HG03432 (cell line): ENCODE results near the gene GRIFIN.
"Not testable (repeated sequence)": the region's sequence is repeated elsewhere in the genome, so short reads cannot be mapped to it uniquely, and the experiment has no call there.

Experiments
- ATAC-seq: cut with Tn5 transposase; IDR thresholded peaks from one replicate; pipeline ENCODE4 v1.9.1; 2021; ENCODE audit warnings: mild to moderate bottlenecking, moderate library complexity; ENCODE audit not compliant: unreplicated experiment

GRIFIN gene

DNA sequence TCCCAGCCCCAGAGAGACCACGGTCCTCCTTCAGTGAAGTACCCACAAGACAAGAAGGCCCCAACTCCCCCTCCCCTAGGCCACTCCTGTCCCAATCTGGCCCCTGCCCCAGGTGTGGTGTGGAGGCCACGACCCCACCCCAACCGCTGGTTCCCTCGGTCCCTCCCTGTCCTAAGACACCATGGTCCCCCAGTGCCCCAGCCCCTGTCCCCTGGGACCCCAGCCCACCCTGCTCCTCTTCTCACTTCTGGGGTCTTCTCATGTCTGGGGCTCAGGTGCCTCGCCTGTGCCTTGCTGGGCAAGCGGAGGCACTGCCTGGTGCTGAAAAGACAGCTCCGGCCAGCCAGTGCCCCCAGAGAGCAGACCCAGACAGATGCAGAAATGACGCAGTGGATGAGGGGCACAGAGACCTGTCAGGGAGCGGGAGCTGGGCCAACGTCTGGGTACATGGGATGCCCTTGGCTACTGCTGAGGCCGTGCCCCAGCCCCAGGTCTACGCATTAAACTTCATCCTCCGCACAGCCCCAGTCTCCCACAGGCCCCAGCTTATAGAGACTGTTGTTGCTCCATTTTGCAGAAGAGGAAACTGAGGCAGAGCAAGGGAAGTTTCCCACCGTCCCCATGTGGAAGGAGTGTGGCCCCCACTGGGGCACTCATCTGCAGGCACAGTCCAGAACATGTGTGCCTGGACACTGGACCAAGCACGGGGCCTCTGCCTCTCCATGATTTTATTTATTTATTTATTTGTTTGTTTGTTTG is 14.8 kb downstream of the GRIFIN start:
- no peak for ATAC-seq

DNA sequence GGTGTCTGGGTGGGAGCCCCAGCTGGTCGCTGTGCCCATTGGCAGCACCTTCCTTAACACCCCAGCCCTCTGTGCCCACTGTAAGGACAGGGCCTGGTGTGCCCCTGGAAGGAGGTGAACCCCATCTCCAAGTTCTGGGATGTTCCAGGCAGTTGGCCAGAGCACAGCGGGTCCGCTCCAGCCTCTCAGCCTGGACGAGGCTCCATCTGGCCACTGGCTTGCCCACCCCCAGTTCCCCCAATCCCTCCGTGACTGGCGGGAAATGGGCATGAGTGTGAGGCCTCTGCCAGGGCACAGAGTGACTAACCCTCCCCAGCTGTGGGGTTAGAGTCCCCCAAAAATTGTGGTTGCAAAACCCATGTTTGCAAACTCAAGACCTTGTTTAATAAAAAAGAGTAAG is 15.6 kb downstream of the GRIFIN start:
- no peak for ATAC-seq

DNA sequence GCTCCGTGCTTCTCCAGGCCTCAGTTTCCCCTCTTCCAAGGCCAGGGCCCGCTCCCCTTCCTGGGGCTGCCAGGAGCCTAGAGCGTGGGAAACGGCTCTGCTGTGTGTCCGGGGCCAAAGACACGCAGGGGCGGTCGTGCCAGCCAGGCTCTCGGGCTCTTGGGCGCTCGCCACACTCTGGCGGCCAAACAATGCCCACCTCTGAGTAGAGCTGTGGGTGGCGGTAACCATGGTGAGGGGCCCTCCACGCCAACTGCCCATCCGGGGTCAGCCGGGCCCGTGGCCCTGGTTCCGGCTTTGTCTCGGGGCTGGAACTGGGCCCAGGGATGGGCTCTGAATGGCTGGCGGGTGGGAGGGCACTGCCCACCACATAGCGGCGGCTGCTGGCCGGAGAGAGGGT is 16.0 kb downstream of the GRIFIN start:
- ATAC-seq = no peak

DNA sequence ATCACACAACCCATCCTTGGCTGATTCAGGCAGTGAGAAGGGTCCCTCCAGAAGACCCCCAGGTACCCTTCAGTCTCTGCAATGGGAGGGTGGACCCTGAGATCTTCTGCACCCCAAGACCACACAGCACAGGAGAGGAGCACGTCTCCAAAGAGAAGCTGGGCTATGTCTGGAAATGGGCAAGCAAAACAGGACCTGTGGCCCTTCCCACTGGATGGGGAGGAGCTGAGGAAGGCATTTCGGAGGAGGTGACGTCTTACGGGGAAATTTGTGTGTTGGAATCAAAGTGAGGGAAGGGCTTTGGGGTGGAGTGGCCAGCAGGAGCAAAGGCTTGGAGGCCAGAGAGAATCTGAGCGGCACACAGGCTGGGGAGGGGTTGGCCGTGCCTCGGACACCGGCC is 16.5 kb downstream of the GRIFIN start:
- ATAC-seq = no peak

DNA sequence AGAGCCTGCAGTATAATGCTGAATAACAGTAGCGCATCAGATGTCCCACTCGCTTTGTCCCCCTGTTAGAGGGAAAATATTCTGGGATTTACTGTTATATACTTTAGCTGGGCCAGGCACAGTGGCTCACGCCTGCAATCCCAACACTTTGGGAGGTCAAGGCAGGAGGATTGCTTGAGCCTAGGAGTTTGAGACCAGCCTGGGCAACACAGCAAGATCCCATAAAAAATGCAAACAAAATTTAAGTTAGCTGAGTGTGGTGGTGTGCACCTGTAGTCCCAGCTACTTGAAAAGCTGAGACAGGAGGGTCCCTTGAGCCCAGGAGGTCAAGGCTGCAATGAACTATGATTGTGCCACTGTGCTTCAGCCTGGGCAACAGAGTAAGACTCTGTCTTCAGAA is 22.3 kb downstream of the GRIFIN start:
- not testable (repeated sequence) for ATAC-seq

DNA sequence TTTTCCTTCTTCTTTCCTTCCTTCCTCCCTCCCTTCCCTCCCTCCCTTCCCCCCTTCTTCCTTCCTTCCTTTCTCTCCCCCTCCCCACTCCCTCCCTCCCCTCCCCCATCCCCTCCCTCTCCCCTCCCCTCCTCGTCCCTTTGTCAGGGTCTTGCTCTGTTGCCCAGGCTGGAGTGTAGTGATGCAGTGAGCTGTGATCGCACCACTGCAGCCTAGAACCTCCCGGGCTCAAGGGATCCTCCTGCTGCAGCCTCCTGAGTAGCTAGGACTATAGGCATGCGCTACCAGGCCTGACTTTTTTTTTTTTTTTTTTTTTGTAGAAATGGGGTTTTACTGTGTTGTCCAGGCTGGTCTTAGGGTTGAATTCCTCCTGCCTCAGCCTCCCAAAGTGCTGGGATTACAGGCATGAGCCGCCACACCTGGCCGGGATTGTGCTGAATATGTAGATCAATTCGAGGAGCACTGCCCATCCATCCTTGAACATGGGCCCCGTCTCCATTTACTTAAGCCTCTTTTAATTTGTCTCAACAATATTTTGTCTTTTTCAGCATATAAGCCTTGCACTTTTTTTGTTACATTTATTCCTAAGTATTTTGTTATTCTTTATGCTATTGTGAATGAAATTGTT is 23.4 kb downstream of the GRIFIN start:
- no peak for ATAC-seq

DNA sequence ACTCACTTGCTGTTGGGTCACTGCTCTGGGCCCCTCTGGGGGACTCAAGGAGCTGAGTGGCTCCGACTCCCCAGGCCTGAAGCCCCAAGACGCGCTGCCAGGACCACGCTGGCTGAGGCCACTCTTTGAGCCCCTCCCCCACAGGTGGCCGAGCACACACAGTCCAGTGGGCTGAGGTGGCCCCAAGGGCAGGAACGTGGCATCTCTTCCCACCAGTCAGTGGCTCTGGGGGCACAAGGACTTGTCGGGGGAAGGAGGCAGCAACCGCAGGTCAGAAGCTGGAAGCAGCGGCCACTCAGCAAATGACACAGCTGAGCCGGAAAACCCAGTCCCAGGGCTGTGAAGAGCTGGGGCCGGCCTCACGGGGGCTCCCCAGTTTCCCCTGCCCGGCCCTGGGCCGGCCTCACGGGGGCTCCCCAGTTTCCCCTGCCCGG is 24.1 kb downstream of the GRIFIN start:
- peak; percentile 41 for ATAC-seq

DNA sequence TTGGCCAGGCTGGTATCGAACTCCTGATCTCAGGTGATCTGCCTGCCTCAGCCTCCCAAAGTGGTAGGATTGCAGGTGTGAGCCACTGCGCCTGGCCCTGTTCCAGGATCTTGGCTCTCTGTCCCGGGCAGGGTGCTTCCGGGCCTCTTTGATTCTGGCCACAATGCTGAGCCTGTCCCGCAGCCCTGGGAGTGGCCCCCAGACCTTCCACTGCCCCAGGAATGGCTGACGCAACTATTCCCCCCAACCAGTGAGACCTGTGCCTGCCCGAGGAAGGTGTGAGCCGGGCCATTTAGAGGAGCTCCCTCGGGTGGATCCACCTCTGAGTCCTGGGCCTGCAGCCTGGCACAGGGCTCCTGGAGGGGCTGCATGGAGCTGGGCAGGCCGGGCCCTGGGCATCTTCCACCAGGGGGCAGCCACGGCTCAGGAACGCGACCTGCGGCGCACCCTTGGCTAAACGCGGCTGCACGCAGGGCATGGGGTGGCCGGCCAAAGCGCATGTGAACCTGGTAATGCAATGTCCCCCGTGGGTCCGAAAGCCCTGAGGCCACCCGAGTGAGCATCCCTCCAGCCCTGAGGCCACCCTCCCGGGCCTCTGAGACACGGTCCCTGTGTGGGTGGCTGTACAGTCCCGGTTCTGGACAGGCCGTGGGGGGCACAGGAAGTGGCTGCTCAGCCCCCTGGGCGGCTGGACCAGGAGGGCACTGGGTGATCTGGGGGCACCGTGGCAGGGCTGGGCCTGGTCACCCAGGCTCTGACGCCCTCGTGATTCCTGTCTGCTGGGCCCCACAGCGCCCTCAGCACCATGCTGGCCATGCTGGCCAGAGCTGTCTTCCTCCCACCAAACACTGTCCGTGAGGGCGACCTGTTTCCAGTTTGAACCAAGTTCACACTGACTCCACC is 24.8 kb downstream of the GRIFIN start:
- peak; percentile 90 for ATAC-seq

DNA sequence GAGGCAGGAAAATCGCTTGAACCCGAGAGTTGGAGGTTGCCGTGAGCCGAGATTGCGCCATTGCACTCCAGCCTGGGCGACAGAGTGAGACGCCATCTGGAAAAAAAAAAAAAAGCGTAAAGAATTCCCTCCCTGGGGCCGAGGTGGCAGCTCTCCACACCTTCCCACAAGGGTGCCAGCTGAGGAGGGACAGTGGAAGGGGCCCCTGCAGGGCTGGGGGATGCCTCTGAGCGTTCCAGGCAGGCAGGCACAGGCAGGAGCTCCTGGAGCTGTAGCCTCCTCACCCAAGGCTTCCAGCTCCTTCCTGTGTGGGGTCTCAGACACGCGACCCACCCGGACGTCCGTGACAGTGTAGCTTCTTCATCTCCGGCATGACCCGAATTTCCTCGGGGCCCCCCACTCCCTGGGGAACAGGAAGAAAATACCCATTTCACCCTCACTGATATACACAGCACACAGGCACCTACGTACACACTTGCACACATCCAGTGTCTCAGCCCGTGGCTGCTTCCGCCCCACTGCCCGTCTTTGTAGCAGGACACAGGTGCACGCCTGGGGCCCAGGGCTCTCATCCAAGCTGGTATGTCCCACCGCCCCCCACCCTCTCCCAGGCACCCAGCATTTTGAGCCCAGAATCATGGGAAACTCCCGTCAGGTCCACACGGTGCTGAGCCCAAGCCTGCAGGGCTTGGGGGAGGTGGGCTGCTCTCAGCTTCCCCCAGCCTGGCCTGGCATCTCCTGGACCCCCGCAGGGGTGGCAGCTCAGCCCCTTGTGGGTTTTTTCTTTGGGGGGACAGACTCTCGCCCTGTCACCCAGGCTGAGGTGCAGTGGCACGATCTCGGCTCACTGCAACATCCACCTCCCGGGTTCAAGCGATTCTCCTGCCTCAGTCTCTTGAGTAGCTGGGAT is 25.7 kb downstream of the GRIFIN start:
- ATAC-seq = no peak

DNA sequence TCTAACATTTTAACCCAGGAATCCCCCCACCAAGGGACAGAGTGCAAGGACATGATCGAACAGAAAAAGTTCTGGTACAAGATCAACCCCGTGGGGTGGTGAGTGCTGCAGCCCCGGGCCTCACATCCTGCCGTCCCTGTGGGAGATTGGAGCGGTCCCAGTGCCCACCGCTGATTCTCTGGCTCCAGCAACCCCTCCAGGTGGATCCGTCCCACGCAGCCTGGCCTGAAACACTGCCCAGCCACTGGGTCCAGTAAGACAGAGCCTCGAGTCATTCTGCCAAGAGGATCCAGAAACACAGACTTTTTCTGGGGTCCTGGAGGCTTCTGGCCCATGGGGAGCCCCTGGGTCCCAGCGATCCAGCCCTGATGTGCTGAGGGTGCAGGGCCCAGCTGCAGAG is 29.5 kb downstream of the GRIFIN start:
- no peak for ATAC-seq

DNA sequence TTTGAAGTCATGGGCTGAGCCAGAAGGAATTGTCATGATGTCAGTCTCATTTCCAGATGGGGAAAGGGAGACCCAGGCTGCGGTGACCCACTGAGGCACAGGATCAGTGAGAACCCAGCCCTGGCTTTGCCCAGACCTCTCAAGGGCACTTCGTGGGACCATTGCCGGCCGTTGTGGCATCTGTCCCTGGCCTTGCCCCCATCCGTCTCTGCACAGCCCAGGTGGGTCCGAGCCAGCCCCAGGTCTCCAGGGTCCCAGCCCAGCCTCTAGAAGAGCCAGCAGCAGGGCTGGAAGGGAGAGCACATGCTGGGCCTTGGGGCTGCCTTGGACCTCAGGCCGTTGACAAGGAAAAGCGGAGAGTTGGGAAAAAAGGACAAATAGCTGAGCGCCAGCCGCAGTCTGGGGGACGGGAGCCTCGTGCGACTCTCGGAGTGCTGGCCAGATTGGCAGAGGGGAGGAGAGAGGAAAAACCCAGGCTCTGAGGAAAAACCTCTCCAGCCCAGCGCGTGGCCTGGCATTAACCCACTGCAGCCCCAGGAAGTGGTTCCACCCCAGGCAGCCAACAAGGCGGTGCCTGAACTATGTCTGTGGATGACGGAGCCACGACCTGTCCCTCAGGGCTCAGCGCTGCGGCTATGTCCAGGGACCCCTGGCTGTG is 30.2 kb downstream of the GRIFIN start:
- ATAC-seq = no peak

DNA sequence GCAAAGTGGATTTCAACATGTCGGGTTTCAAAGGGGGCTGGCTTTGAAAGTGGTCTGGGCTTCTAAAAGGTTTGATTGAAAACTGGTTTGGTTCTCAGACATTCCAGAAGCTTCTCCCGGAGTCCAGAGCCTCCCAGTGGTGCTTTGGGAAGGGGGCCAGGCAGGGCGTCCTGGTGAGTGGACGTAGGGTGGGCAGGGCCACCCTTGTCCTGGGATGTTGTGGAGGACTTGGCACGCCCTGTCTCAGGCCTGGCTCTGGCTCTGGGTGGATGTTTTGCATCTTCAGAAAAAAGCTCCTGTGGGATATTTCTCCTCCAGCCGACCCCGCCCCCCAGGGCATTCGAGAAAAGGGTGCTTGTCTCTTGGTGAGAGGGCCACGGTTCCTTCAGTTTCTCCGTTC is 31.2 kb downstream of the GRIFIN start:
- no peak for ATAC-seq

DNA sequence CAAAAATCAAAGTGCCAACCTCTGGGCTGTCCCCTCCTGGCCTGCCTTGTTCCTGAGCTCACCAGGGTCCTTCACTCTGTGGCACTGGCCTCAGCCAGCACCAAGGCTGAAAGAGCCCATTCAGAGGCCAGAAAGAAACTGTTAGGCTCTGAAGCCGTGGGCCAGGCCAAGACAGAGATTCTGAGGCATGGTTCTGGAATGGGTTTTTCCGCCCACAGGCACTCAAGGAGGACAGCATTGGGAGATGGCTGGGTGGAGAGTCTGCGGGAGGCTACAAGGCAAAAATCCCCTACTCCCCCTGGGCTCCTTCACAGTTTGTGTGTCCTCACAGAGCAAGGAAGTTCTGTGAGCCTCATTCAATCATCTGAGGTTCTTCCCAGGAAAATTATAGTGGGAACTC is 31.7 kb downstream of the GRIFIN start:
- ATAC-seq = no peak

DNA sequence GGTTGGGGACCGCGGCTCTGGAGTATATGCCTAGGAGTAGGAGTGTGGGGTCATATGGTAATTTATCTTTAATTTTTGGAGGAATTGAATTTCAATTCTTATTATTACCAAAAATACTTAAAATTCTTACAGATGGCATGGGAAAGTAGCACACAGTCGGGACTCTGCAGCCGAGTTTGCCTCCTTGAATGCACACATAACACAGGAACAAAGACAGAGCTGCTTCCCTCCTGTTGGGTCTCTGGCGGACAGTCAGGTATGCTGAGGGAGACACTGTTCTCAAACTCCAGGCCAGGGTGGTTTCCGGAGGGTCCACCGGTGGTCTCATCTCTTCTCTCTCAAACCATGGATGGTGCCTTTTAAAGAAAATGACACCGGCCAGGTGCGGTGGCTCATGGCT is 32.7 kb downstream of the GRIFIN start:
- ATAC-seq = no peak

DNA sequence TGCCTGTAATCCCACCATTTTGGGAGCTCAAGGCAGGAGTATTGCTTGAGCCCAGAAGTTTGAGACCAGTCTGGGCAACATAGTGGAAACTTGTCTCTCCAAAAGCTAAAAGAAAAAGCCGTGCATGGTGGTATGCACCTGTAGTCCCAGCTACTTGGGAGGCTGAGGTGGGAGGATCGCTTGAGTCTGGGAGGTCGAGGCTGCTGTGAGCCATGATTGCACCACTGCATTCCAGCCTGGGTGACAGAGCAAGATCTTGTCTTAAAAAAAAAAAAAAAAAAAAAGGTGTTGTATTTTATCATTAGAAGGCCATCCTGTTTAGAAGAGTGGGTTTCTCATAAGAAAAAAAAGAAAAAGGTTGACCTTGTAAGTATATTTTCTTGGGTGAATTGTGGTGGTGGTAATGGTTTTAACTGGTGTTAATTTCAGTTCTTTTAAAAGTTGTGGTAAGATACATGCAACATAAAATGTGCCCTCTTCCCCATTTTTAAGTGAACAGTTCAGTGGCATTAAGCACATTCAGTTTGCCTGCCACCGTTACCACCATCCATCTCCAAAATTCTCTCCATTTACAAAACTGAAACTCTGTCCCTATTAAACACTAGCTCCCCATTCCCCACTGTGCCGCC is 34.7 kb downstream of the GRIFIN start:
- no peak for ATAC-seq

DNA sequence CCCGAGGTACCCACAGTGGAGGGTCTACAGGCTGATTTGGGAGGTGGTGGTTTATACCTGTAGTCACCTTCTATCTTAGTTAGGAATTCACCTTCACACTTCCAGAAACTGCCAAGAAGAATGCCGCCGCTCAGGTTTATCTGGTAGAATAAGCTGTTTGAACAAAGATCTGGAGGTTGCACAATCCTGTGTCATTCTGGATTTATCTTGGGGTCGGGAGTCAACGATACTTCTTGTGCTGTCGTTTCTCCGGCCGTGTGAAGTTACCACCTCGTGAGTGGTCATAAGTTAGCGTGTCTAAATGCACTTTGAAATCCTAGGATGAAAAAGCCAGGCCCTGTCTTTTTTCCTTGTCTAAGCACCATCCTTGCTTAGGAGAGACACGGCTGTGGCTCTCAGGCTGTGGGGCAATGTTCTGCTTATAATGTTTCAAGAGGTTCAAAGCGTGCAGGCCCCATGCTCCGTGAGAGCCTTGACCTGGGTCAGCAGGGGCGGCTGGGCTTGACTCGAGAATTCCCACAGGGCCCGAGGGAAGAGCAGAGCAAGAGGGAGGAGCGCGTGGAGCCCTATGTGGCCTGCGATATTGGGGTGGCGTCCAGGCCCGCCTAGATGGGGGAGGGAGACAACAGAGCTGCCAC is 35.5 kb downstream of the GRIFIN start:
- ATAC-seq = no peak

DNA sequence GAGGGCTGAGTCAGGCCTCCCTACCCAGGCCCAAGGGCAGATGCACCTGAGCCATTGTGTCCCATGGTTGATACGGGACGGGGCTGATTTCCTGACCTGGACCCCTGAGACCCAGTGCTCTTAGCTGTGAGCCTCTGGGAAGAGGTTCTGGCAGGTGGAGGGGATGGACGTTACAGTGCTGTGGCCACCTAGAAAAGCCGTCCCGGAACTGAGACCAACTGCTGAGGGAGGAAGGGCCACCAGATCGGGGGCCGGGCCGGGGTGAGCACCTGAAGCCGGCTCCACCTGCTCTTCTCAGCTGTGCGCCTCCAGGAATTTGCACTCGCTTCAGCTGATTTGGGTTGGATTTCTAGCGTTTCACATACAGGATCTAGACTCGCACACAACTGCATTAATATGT is 37.4 kb downstream of the GRIFIN start:
- no peak for ATAC-seq

DNA sequence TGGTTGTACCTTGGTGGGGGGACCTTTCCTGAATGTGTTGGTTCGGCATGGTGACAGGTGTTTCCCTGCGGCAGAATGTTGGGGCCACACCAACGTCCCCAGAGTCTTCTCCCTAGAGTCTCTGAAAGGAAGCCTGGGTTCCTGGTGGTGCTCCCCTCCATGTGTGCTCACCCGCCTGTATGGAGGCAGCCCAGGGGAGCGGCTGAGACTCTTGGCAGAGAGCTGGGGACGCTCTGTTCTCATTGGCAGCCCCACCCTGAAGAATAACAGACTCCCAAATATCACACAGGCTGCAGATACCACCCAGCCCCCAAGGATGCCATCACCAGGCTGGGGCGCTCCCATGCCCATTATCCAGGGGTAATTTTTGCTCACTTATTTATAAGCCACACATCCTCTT is 38.0 kb downstream of the GRIFIN start:
- no peak for ATAC-seq

DNA sequence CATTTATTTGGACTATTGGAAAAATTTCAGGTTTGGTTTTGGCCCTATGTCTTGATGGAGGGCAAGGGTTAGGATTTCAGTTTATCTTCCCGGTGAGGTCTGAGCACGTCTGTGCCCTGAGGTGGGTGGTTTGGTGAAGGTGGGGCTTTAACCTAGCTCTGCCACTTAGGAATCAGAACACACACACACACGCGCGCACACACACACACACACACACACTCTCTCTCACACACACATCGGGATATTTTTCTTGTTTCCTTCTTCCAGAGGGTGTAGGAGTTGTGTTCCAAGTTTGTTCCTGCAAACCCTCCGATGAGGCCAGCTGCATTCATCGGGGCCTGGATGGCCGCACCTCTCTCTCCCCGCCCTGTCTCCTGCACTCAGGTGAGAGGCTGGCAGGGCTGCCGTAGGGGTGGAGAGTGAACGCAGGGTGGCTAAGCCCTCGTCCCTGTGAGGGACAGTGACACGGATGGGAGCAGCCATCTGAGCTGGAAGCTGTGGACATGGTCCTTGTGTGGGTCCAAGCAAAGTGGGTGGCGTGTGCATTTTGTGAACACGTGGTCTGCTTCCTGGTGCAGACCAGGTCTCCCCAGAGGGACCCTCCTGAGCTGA is 38.6 kb downstream of the GRIFIN start:
- ATAC-seq = no peak
